Osteoblast (primary cell): ENCODE data around the gene TRPV4. TPM values are rescaled to one million over a fixed set of nuclear protein-coding genes. Genes with fewer than 3 reads are reported as not detected.

Source experiments
- DNase-seq: peaks from one replicate; pipeline ENCODE4 v3.0.0; 2011; ENCODE audit warnings: low spot score, mixed read lengths; ENCODE audit not compliant: insufficient read length; ENCODE audit errors: missing footprints
- H2AFZ ChIP-seq: 2 replicates; pipeline ENCODE4 v1.6.0; 2011; ENCODE audit warnings: mild to moderate bottlenecking, low read length
- H3K27ac ChIP-seq: 2 replicates; pipeline ENCODE4 v1.5.1; 2011; ENCODE audit warnings: mild to moderate bottlenecking, low read depth, low read length, moderate library complexity
- H3K27me3 ChIP-seq: 2 replicates; pipeline ENCODE4 v1.6.0; 2012; ENCODE audit warnings: mild to moderate bottlenecking, control low read depth, inconsistent platforms, low read length, moderate library complexity; ENCODE audit not compliant: insufficient read depth
- H3K36me3 ChIP-seq: 2 replicates; pipeline ENCODE4 v1.5.1; 2011; ENCODE audit warnings: mild to moderate bottlenecking, low read length, control low read depth, moderate library complexity; ENCODE audit not compliant: insufficient read depth
- H3K4me1 ChIP-seq: 2 replicates; pipeline ENCODE4 v1.5.1; 2011; ENCODE audit warnings: mild to moderate bottlenecking, low read length, control low read depth, moderate library complexity; ENCODE audit not compliant: insufficient read depth
- H3K4me2 ChIP-seq: 2 replicates; pipeline ENCODE4 v1.6.0; 2011; ENCODE audit warnings: mild to moderate bottlenecking, low read length; ENCODE audit not compliant: insufficient read depth
- H3K4me3 ChIP-seq: fragments of 200-600 bp; sonication (generic); 3 replicates; pipeline ENCODE4 v1.5.1; 2012; ENCODE audit warnings: mild to moderate bottlenecking, low read length, inconsistent platforms; ENCODE audit not compliant: insufficient read depth
- H3K79me2 ChIP-seq: 2 replicates; pipeline ENCODE4 v1.6.0; 2012; ENCODE audit warnings: mild to moderate bottlenecking, low read length, control low read depth, inconsistent platforms; ENCODE audit not compliant: insufficient read depth
- H3K9me3 ChIP-seq: 2 replicates; pipeline ENCODE4 v1.5.1; 2011; ENCODE audit warnings: low read depth, low read length, control low read depth
- H4K20me1 ChIP-seq: 2 replicates; pipeline ENCODE4 v1.6.0; 2012; ENCODE audit warnings: mild to moderate bottlenecking, low read length, control low read depth; ENCODE audit not compliant: insufficient read depth
- total RNA-seq: library from RNA; depleted of rRNA; stranded (reverse); fragments of >200 nt; gene quantifications from 2 replicates; pipeline ENCODE4 v1.2.3, GENCODE V29; 2012
- TF ChIP-seq, protein P1 (sequence below): IDR thresholded peaks from 2 replicates; pipeline ENCODE4 v1.5.1; 2011; ENCODE audit warnings: mild to moderate bottlenecking, low read depth, low read length, moderate library complexity; ENCODE audit errors: extremely low read depth

Gene TRPV4
- total RNA-seq, 1 donor = 5.8 TPM

GRCh38 chr12:109815757-109816617 is 17.2 kb downstream of the TRPV4 start:
- TF ChIP-seq, protein P1, sequence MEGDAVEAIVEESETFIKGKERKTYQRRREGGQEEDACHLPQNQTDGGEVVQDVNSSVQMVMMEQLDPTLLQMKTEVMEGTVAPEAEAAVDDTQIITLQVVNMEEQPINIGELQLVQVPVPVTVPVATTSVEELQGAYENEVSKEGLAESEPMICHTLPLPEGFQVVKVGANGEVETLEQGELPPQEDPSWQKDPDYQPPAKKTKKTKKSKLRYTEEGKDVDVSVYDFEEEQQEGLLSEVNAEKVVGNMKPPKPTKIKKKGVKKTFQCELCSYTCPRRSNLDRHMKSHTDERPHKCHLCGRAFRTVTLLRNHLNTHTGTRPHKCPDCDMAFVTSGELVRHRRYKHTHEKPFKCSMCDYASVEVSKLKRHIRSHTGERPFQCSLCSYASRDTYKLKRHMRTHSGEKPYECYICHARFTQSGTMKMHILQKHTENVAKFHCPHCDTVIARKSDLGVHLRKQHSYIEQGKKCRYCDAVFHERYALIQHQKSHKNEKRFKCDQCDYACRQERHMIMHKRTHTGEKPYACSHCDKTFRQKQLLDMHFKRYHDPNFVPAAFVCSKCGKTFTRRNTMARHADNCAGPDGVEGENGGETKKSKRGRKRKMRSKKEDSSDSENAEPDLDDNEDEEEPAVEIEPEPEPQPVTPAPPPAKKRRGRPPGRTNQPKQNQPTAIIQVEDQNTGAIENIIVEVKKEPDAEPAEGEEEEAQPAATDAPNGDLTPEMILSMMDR = no peak

DNA sequence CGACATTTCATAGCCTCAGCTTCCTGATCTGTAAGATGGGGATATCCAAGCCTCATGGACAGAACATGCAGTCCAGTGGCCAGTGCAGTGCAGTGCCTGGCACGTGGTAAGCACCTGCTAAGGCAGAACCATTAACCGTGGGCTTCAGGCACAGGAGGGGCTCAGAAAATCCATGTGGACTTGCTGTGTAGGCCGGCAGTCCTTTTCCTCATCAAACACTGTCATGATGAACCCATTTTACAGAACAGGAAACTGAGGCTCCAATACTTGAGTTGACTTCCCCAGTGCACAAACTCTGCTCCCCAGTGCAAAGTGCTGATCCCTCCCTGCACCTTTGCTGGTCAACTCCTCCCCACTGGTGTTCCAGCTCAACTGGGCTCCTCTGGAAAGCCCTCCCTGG is 18.0 kb downstream of the TRPV4 start:
- DNase-seq = no peak
- Histone ChIP-seq H3K36me3 (no peaks in the 10 kb centered on the region), H4K20me1 (peaks cover 18% of the 10 kb centered on the region), H3K4me2 (no peak overlapping the region), H3K9me3 (no peaks in the 10 kb centered on the region), H3K4me1 (no peaks in the 10 kb centered on the region), H3K27me3 (no peaks in the 10 kb centered on the region), H3K4me3 (no peak overlapping the region), H3K79me2 (no peaks in the 10 kb centered on the region), H3K27ac (no peak overlapping the region), H2AFZ (no peak overlapping the region)
- TF ChIP-seq, protein P1 = no peak

More at GRCh38 chr12:109815757-109816617, 17.2 kb downstream of the TRPV4 start:
- Histone ChIP-seq H3K79me2 (no peaks in the 10 kb centered on the region), H3K27ac (no peak overlapping the region), H3K4me1 (no peaks in the 10 kb centered on the region), H2AFZ (no peak overlapping the region), H3K27me3 (no peaks in the 10 kb centered on the region), H3K36me3 (no peaks in the 10 kb centered on the region), H3K4me3 (no peak overlapping the region), H4K20me1 (peaks cover 16% of the 10 kb centered on the region), H3K4me2 (no peak overlapping the region), H3K9me3 (no peaks in the 10 kb centered on the region)
- DNase-seq = no peak

DNA sequence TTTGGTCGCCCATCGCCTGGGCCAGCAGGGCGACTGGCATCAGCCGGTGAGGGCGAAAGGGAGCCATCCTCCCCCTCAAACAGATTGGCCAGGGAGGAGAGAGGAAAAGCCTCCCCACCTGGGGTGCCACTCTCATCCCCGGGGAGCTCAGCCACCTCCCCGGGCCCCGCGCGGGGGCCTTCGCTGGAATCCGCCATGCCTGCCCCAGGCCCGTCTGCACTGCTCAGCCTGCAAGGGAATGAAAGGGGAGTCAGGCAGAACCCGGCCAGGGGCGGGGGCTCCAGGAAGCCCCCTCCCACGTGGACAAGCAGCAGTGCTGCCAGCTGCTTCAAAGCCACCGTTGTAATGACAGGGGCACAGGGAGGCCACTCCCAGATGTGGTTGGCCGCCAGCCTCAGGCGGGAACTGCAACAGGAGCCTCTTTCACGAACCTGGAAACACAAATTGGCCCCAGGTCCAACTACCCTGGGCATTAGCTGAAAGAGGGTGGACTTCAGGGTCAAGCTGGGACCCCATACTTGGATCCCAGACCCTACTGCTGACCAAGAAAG is 18.5 kb downstream of the TRPV4 start:
- Histone ChIP-seq H3K36me3 (no peaks in the 10 kb centered on the region), H3K4me1 (no peaks in the 10 kb centered on the region), H3K79me2 (no peaks in the 10 kb centered on the region), H4K20me1 (peaks cover 18% of the 10 kb centered on the region), H3K9me3 (no peaks in the 10 kb centered on the region), H3K4me3 (no peak overlapping the region), H3K4me2 (no peak overlapping the region), H2AFZ (no peak overlapping the region), H3K27ac (no peak overlapping the region), H3K27me3 (no peaks in the 10 kb centered on the region)
- TF ChIP-seq, protein P1 = no peak
- no peak for DNase-seq

DNA sequence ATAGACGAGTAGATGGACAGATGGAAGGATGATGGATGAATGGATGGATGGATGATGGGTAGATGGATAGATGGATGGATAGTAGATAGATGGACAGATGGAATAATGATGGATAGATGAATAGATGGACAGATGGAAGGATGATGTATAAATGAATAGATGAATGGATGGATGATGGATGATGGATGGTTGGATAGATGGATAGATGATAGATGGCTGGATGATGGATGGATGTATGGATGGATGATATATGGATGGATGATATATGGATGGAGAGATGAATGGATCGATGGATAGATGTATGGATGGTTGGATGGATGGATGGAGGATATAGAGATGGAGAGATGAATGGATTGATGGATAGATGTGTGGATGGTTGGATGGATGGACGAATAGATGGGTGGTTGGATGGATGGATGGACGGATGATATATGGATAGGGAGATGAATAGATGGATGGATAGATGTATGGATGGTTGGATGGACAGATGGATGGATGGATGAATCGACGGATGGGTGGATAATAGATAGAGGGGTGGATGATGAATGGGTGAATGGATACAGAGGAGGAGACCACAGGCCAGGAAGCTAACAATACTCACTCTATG is 19.3 kb downstream of the TRPV4 start:
- Histone ChIP-seq H3K79me2 (no peaks in the 10 kb centered on the region), H3K9me3 (no peaks in the 10 kb centered on the region)
- TF ChIP-seq, protein P1 = no peak

More for the DNA sequence above, 19.3 kb downstream of the TRPV4 start:
- Histone ChIP-seq H3K36me3 (no peaks in the 10 kb centered on the region), H2AFZ (no peak overlapping the region), H3K4me2 (no peak overlapping the region), H3K27me3 (no peaks in the 10 kb centered on the region), H4K20me1 (peaks cover 15% of the 10 kb centered on the region), H3K27ac (no peak overlapping the region), H3K4me1 (no peaks in the 10 kb centered on the region), H3K4me3 (no peak overlapping the region)
- no peak for DNase-seq
